ENCODE results near the gene CLEC1B. TPM values are rescaled to one million over a fixed set of nuclear protein-coding genes. Genes with fewer than 3 reads are reported as not detected.
"Not testable (repeated sequence)": the region's sequence is repeated elsewhere in the genome, so short reads cannot be mapped to it uniquely, and the experiment has no call there.

CLEC1B gene
- total and polyA plus RNA-seq, 2 of the 4 experiments (the other 2 are of a cell fraction), result not detected

DNA sequence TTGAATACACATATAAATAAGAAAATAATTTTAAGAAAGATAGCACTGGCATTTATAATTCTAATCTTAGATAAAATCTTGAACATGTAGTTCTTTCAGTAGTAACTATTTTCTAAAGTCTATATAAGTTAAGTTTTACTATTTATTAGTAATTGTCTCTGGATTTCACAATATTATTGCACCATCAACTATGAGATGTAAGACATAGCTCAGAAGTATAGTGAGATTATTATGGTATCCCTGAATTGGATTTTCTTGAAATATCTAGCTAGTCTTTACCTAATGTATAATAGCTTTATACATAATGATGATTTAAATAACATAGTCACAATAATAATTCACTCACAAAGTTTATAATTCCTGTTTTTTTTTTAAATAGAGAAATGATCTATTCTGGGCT, 21.0 kb downstream of the CLEC1B start:
- Histone ChIP-seq H2BK120ac (ENCODE audit: low read depth, low read length) (no peak overlapping the region), H2BK20ac (ENCODE audit: low read depth, low read length) (no peak overlapping the region), H4K20me1 (ENCODE audit: insufficient read depth, low read length) (no peaks in the 10 kb centered on the region), H3K4ac (ENCODE audit: low read depth, low read length) (no peak overlapping the region), H3K4me1 (ENCODE audit: control insufficient read depth, insufficient read depth, low read length) (no peaks in the 10 kb centered on the region), H3K36me3 (ENCODE audit: control insufficient read depth, insufficient read depth, low read length) (no peaks in the 10 kb centered on the region), H3K9me1 (ENCODE audit: insufficient read depth, low read length) (no peaks in the 10 kb centered on the region), H4K5ac (ENCODE audit: low read depth, low read length) (no peak overlapping the region), H3K27me3 (ENCODE audit: control insufficient read depth, insufficient read depth, low read length) (peaks cover 3% of the 10 kb centered on the region; the same call in 1 of the 2 replicates), H4K8ac (ENCODE audit: low read depth in 2 of 2, low read length in 2 of 2) (no peak overlapping the region), H2AK5ac (ENCODE audit: low read depth, low read length) (no peak overlapping the region), H4K91ac (ENCODE audit: insufficient read depth, low read depth, low read length) (no peak overlapping the region), H2AFZ (replicated peaks; ENCODE audit: low read length, poor library complexity) (no peak overlapping the region), H3K23ac (ENCODE audit: low read depth, low read length) (no peak overlapping the region), H3K18ac (ENCODE audit: low read depth, low read length) (no peak overlapping the region), H3K79me1 (ENCODE audit: low read depth in 1 of 2, low read length in 2 of 2) (no peaks in the 10 kb centered on the region), H3K9ac (ENCODE audit: low read depth, low read length) (no peak overlapping the region), H3K56ac (ENCODE audit: extremely low read depth, insufficient read depth, low read length) (no peak overlapping the region), H2BK5ac (ENCODE audit: low read depth, low read length, poor library complexity, severe bottlenecking) (no peak overlapping the region), H3K4me3 (ENCODE audit: insufficient read depth, low read depth, low read length) (no peak overlapping the region), H3K9me3 (ENCODE audit: control insufficient read depth, insufficient read depth, low read length) (no peaks in the 10 kb centered on the region; the same call in 1 of the 2 replicates), H3K27ac (ENCODE audit: insufficient read depth, low read length) (no peak overlapping the region), H2AK9ac (replicated peaks; ENCODE audit: low read depth, low read length, poor library complexity) (no peak overlapping the region), H3K14ac (replicated peaks; ENCODE audit: low read depth, low read length) (no peak overlapping the region), H3K4me2 (ENCODE audit: low read depth, low read length) (no peak overlapping the region), H2BK15ac (ENCODE audit: low read depth, low read length) (no peak overlapping the region)
- intact Hi-C loops (cut with micrococcal nuclease), result no loop called here
- ChIA-PET CTCF (interaction anchor here (1.2 kb wide), 1 partner anchor 14 kb away, joined by 3 read pairs; no protein-coding TSS in a partner anchor), POLR2A (ENCODE audit: unreplicated experiment) (no interaction called here)
- dilution Hi-C loops (cut with HindIII; ENCODE audit: low sequenced_read_pairs, unreplicated experiment), result no loop called here
- DNase-seq (no peak), ATAC-seq (ENCODE audit: low read depth) (no peak)
- in situ Hi-C loops (cut with MboI; ENCODE audit: low sequenced_read_pairs), result no loop called here
- BruUV-seq (replicated peaks), result no TSS peak
- TF ChIP-seq CTCF (conservative IDR thresholded peaks at IDR 0.05; ENCODE audit: low read depth, low read length) (no peak), CEBPB (IDR thresholded peaks at IDR 0.05; ENCODE audit: low read depth, low read length) (peak; percentile 35; the same call in 1 of the 2 replicates), POLR2A (IDR thresholded peaks at IDR 0.05; ENCODE audit: low read depth, low read length) (no peak)

GRCh38 chr12:9976626-9977025, 22.3 kb downstream of the CLEC1B start:
- H3K9ac ChIP-seq (ENCODE audit: low read depth, low read length); H4K91ac ChIP-seq (ENCODE audit: insufficient read depth, low read depth, low read length); H2AFZ ChIP-seq (replicated peaks; ENCODE audit: low read length, poor library complexity); ATAC-seq (ENCODE audit: low read depth); H2AK5ac ChIP-seq (ENCODE audit: low read depth, low read length); H4K5ac ChIP-seq (ENCODE audit: low read depth, low read length); H3K36me3 ChIP-seq (ENCODE audit: control insufficient read depth, insufficient read depth, low read length); H4K8ac ChIP-seq (ENCODE audit: low read depth in 2 of 2, low read length in 2 of 2); H3K9me3 ChIP-seq (ENCODE audit: control insufficient read depth, insufficient read depth, low read length); H3K18ac ChIP-seq (ENCODE audit: low read depth, low read length); H3K4me2 ChIP-seq (ENCODE audit: low read depth, low read length); H3K4ac ChIP-seq (ENCODE audit: low read depth, low read length); DNase-seq; BruUV-seq (replicated peaks); H3K27me3 ChIP-seq (ENCODE audit: control insufficient read depth, insufficient read depth, low read length); H3K23ac ChIP-seq (ENCODE audit: low read depth, low read length); H2BK5ac ChIP-seq (ENCODE audit: low read depth, low read length, poor library complexity, severe bottlenecking); dilution Hi-C loops (cut with HindIII; ENCODE audit: low sequenced_read_pairs, unreplicated experiment); H2BK20ac ChIP-seq (ENCODE audit: low read depth, low read length); in situ Hi-C loops (cut with MboI; ENCODE audit: low sequenced_read_pairs); H3K4me1 ChIP-seq (ENCODE audit: control insufficient read depth, insufficient read depth, low read length); H4K20me1 ChIP-seq (ENCODE audit: insufficient read depth, low read length); H3K4me3 ChIP-seq (ENCODE audit: insufficient read depth, low read depth, low read length); H3K9me1 ChIP-seq (ENCODE audit: insufficient read depth, low read length); intact Hi-C loops (cut with micrococcal nuclease); POLR2A ChIA-PET (ENCODE audit: unreplicated experiment); H2BK120ac ChIP-seq (ENCODE audit: low read depth, low read length); H2BK15ac ChIP-seq (ENCODE audit: low read depth, low read length); H3K56ac ChIP-seq (ENCODE audit: extremely low read depth, insufficient read depth, low read length); H3K79me1 ChIP-seq (ENCODE audit: low read depth in 1 of 2, low read length in 2 of 2); H3K14ac ChIP-seq (replicated peaks; ENCODE audit: low read depth, low read length); H2AK9ac ChIP-seq (replicated peaks; ENCODE audit: low read depth, low read length, poor library complexity); H3K27ac ChIP-seq (ENCODE audit: insufficient read depth, low read length): not testable (repeated sequence)
- CTCF ChIA-PET, result interaction anchor here (1.2 kb wide), 1 partner anchor 13 kb away, joined by 3 read pairs; no protein-coding TSS in a partner anchor
- no CpG with 5 or more reads among the region's 5 CpGs for WGBS, 2 experiments (ENCODE audit: extremely low coverage in 2 of 2, insufficient read length in 1 of 2)
